ENCODE measurements around the gene CTNNA3. TPM values are rescaled to one million over a fixed set of nuclear protein-coding genes. Genes with fewer than 3 reads are reported as not detected.

CTNNA3 gene
- total and polyA plus RNA-seq, 2 donors (not counting 1 experiment from before 2014, with no cell fraction given), result not detected

DNA sequence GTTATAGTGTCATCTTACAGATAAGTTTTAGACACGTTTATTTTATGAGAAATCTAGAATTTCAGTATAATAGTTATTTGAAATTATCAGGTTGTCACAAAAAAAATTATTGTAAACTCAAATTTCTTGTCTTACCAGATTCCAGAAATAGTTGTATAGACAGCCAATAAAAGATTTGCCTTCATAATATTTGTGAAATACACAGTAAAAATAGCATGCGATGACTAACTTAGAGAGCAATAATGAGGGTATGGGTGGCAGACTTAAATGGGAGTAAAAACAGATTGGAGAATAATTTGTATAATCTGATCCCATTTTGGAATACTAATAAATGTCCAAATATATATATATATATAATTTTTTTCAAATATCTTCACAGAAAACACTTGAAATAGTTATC, 1457.7 kb downstream of the CTNNA3 start:
- Histone ChIP-seq H3K36me3 (ENCODE audit: control insufficient read depth, insufficient read depth, low read length) (no peaks in the 10 kb centered on the region), H3K79me2 (ENCODE audit: control insufficient read depth, insufficient read depth, low read length) (no peaks in the 10 kb centered on the region), H3K27ac (ENCODE audit: insufficient read depth, low read length) (no peak overlapping the region), H3K4me3 (replicated peaks in 1 of 4; ENCODE audit: control extremely low read depth in 1 of 4, insufficient read depth in 1 of 4, low read depth in 3 of 4, low read length in 4 of 4) (no peak overlapping the region), H4K20me1 (ENCODE audit: control insufficient read depth, extremely low read depth, insufficient read depth, low read length) (no peaks in the 10 kb centered on the region), H3K9me3 (ENCODE audit: control insufficient read depth, insufficient read depth, low read depth, low read length) (no peaks in the 10 kb centered on the region), H3K4me2 (ENCODE audit: extremely low read depth, insufficient read depth, low read length) (no peak overlapping the region), H2AFZ (ENCODE audit: low read length) (no peak overlapping the region), H3K4me1 (ENCODE audit: control insufficient read depth, extremely low read depth, insufficient read depth, low read length) (no peaks in the 10 kb centered on the region), H3K9ac (ENCODE audit: insufficient read depth, low read length) (no peak overlapping the region), H3K27me3 (ENCODE audit: control insufficient read depth, insufficient read depth, low read length) (no peaks in the 10 kb centered on the region)
- no peak for DNase-seq (ENCODE audit: low read depth in 2 of 2)
- no peak for TF ChIP-seq EZH2 (IDR thresholded peaks at IDR 0.05; ENCODE audit: low read length, missing control alignments)
- TF ChIP-seq, protein P1, sequence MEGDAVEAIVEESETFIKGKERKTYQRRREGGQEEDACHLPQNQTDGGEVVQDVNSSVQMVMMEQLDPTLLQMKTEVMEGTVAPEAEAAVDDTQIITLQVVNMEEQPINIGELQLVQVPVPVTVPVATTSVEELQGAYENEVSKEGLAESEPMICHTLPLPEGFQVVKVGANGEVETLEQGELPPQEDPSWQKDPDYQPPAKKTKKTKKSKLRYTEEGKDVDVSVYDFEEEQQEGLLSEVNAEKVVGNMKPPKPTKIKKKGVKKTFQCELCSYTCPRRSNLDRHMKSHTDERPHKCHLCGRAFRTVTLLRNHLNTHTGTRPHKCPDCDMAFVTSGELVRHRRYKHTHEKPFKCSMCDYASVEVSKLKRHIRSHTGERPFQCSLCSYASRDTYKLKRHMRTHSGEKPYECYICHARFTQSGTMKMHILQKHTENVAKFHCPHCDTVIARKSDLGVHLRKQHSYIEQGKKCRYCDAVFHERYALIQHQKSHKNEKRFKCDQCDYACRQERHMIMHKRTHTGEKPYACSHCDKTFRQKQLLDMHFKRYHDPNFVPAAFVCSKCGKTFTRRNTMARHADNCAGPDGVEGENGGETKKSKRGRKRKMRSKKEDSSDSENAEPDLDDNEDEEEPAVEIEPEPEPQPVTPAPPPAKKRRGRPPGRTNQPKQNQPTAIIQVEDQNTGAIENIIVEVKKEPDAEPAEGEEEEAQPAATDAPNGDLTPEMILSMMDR (conservative IDR thresholded peaks at IDR 0.05 in 1 of 2, IDR thresholded peaks at IDR 0.05 in 1 of 2; ENCODE audit: low read depth in 1 of 2, low read length in 2 of 2), result no peak

DNA sequence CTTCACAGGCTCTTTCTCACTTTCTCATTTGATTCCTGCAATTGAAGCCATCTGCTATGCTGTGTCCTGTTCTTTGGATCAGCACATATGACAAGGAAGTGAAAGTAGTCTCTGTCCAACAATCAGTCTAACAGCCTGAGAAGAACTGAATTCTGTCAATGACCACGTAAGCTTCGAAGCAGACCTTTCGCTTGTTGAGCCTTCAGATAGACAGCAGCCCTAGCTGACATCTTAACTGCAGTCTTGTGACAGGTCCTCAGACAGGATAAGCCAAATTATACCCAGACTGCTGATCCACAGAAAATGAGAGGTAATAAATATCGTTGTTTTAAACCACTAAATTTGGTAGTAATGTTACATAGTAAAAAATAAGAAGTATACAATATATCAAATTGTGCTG, 1461.1 kb downstream of the CTNNA3 start:
- H2AFZ ChIP-seq (ENCODE audit: low read length), result no peak overlapping the region
- no peaks in the 10 kb centered on the region for H3K9me3 ChIP-seq (ENCODE audit: control insufficient read depth, insufficient read depth, low read depth, low read length)
- H3K4me2 ChIP-seq (ENCODE audit: extremely low read depth, insufficient read depth, low read length), result no peak overlapping the region
- H3K27ac ChIP-seq (ENCODE audit: insufficient read depth, low read length), result no peak overlapping the region
- TF ChIP-seq EZH2 (IDR thresholded peaks at IDR 0.05; ENCODE audit: low read length, missing control alignments), result no peak
- TF ChIP-seq, protein P1 (conservative IDR thresholded peaks at IDR 0.05 in 1 of 2, IDR thresholded peaks at IDR 0.05 in 1 of 2; ENCODE audit: low read depth in 1 of 2, low read length in 2 of 2), result no peak
- H3K27me3 ChIP-seq (ENCODE audit: control insufficient read depth, insufficient read depth, low read length), result no peaks in the 10 kb centered on the region
- H4K20me1 ChIP-seq (ENCODE audit: control insufficient read depth, extremely low read depth, insufficient read depth, low read length), result no peaks in the 10 kb centered on the region
- no peak for DNase-seq (ENCODE audit: low read depth in 2 of 2)
- H3K79me2 ChIP-seq (ENCODE audit: control insufficient read depth, insufficient read depth, low read length), result no peaks in the 10 kb centered on the region
- H3K36me3 ChIP-seq (ENCODE audit: control insufficient read depth, insufficient read depth, low read length), result no peaks in the 10 kb centered on the region
- no peaks in the 10 kb centered on the region for H3K4me1 ChIP-seq (ENCODE audit: control insufficient read depth, extremely low read depth, insufficient read depth, low read length)
- H3K4me3 ChIP-seq (replicated peaks in 1 of 4; ENCODE audit: control extremely low read depth in 1 of 4, insufficient read depth in 1 of 4, low read depth in 3 of 4, low read length in 4 of 4), result no peak overlapping the region
- H3K9ac ChIP-seq (ENCODE audit: insufficient read depth, low read length), result no peak overlapping the region

DNA sequence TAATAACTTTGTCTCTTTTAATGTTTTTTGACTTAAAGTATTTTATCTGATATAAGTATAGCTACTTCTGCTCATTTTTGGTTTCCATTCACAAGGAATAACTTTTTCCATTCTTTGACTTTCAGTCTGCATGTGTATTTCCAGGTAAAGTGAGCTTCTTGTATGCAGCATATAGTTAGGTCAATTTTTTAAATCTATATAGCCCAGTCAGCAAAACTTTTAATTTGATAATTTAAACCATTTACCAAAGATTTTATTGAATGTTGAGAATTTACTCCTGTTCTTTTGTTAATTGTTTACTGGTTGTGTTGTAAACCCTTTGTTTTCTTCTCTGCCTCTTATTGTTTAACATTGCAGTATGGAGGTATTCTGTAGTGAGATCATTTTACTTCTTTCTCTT, 1467.1 kb downstream of the CTNNA3 start:
- DNase-seq (ENCODE audit: low read depth in 2 of 2), result no peak
- Histone ChIP-seq H2AFZ (ENCODE audit: low read length) (no peak overlapping the region), H3K36me3 (ENCODE audit: control insufficient read depth, insufficient read depth, low read length) (no peaks in the 10 kb centered on the region), H3K9me3 (ENCODE audit: control insufficient read depth, insufficient read depth, low read depth, low read length) (no peaks in the 10 kb centered on the region), H3K4me3 (replicated peaks in 1 of 4; ENCODE audit: control extremely low read depth in 1 of 4, insufficient read depth in 1 of 4, low read depth in 3 of 4, low read length in 4 of 4) (no peak overlapping the region), H4K20me1 (ENCODE audit: control insufficient read depth, extremely low read depth, insufficient read depth, low read length) (no peaks in the 10 kb centered on the region), H3K27ac (ENCODE audit: insufficient read depth, low read length) (no peak overlapping the region), H3K79me2 (ENCODE audit: control insufficient read depth, insufficient read depth, low read length) (no peaks in the 10 kb centered on the region), H3K27me3 (ENCODE audit: control insufficient read depth, insufficient read depth, low read length) (no peaks in the 10 kb centered on the region), H3K9ac (ENCODE audit: insufficient read depth, low read length) (no peak overlapping the region), H3K4me1 (ENCODE audit: control insufficient read depth, extremely low read depth, insufficient read depth, low read length) (no peaks in the 10 kb centered on the region), H3K4me2 (ENCODE audit: extremely low read depth, insufficient read depth, low read length) (no peak overlapping the region)
- TF ChIP-seq, protein P1 (conservative IDR thresholded peaks at IDR 0.05 in 1 of 2, IDR thresholded peaks at IDR 0.05 in 1 of 2; ENCODE audit: low read depth in 1 of 2, low read length in 2 of 2), result no peak
- no peak for TF ChIP-seq EZH2 (IDR thresholded peaks at IDR 0.05; ENCODE audit: low read length, missing control alignments)
